A673 (cell line): ENCODE measurements around the gene KLK2. TPM values are rescaled to one million over a fixed set of nuclear protein-coding genes. Genes with fewer than 3 reads are reported as not detected.

ENCODE experiments used
- Bru-seq: library from RNA; stranded (reverse); fragments of 400-500 nt; gene quantifications from one replicate; lab custom pipeline; 2021; lab: Mats Ljungman, UMichigan
- BruChase-seq, 2 experiments: library from RNA; stranded (reverse); fragments of 400-500 nt; gene quantifications; one replicate each; lab custom pipeline; 2021; lab: Mats Ljungman, UMichigan
- BruUV-seq: library from RNA; stranded (reverse); fragments of 400-500 nt; replicated peaks from 2 replicates; lab custom pipeline; 2021; lab: Mats Ljungman, UMichigan
- CTCF ChIA-PET: fragments of 300-600 bp; sonication (Branson Sonifier 250); formaldehyde crosslinking; loops from one replicate; lab custom pipeline; 2022; ENCODE audit warnings: antibody characterized with exemption; lab: Charles Lee
- POLR2A ChIA-PET: fragments of 300-600 bp; sonication (Branson Sonifier 250); formaldehyde crosslinking; loops from one replicate; lab custom pipeline; 2022; ENCODE audit warnings: antibody characterized with exemption; ENCODE audit not compliant: low non-redundant PET; lab: Charles Lee
- DNase-seq: peaks from one replicate; pipeline ENCODE4 v3.0.0-alpha.2; 2015; ENCODE audit warnings: low spot score
- H3K27ac ChIP-seq: fragments of 200-600 bp; sonication (generic); 2 replicates; pipeline ENCODE4 v1.5.1; 2016; ENCODE audit warnings: mixed run types, low read depth, mild to moderate bottlenecking, mixed read lengths, antibody characterized with exemption, low read length; ENCODE audit not compliant: poor library complexity, severe bottlenecking
- H3K27me3 ChIP-seq: fragments of 200-600 bp; sonication (generic); replicated peaks from 2 replicates; pipeline ENCODE4 v1.6.1; 2017; ENCODE audit warnings: mixed run types, low read depth, mild to moderate bottlenecking, mixed read lengths, antibody characterized with exemption, low read length; ENCODE audit not compliant: insufficient read depth, poor library complexity
- H3K36me3 ChIP-seq: fragments of 200-600 bp; sonication (generic); 2 replicates; pipeline ENCODE4 v1.6.1; 2016; ENCODE audit warnings: mixed run types, mild to moderate bottlenecking, mixed read lengths, antibody characterized with exemption, low read length; ENCODE audit not compliant: insufficient read depth, poor library complexity, severe bottlenecking
- H3K4me1 ChIP-seq: fragments of 200-600 bp; sonication (generic); 2 replicates; pipeline ENCODE4 v1.6.1; 2017; ENCODE audit warnings: mixed run types, mild to moderate bottlenecking, mixed read lengths, antibody characterized with exemption, low read length; ENCODE audit not compliant: insufficient read depth, poor library complexity, severe bottlenecking
- H3K4me3 ChIP-seq: fragments of 200-600 bp; sonication (generic); 2 replicates; pipeline ENCODE4 v1.5.1; 2016; ENCODE audit warnings: low read depth, mixed run types, mild to moderate bottlenecking, mixed read lengths, low read length; ENCODE audit not compliant: poor library complexity, severe bottlenecking
- H3K9me3 ChIP-seq: fragments of 200-600 bp; sonication (generic); 2 replicates; pipeline ENCODE4 v1.6.1; 2016; ENCODE audit warnings: mixed run types, low read depth, mild to moderate bottlenecking, mixed read lengths, antibody characterized with exemption, low read length; ENCODE audit not compliant: poor library complexity, severe bottlenecking
- EZH2 ChIP-seq: fragments of 200-600 bp; sonication (generic); IDR thresholded peaks from 2 replicates; pipeline ENCODE4 v1.6.1; 2017; ENCODE audit warnings: borderline replicate concordance, low read depth, mild to moderate bottlenecking, mixed read lengths, antibody characterized with exemption, low read length; ENCODE audit not compliant: poor library complexity, severe bottlenecking
- intact Hi-C: fragments of 100-400 bp; cut with micrococcal nuclease; formaldehyde crosslinking; loops from one replicate; pipeline ENCODE4 v1.10.0; 2022; ENCODE audit not compliant: unreplicated experiment
- long read RNA-seq: library from polyadenylated mRNA; stranded (forward); transcript quantifications from one replicate; pipeline ENCODE4 v2.0.0, GENCODE V29; 2022
- total RNA-seq: library from RNA; stranded (reverse); gene quantifications from 2 replicates; pipeline ENCODE4 v1.2.3, GENCODE V29; 2021
- TF ChIP-seq, protein P1 (sequence below): fragments of 300-800, 200-600 bp; sonication (generic); conservative IDR thresholded peaks from 2 replicates; pipeline ENCODE4 v1.5.1; 2017; ENCODE audit warnings: low read depth, mild to moderate bottlenecking, antibody characterized with exemption, low read length, moderate library complexity, mixed read lengths

The KLK2 gene
- not detected in 2 replicates for total RNA-seq
- not detected for Bru-seq, nascent RNA
- not detected for BruChase-seq, experiment 1, labeled RNA remaining after a 2-hour chase
- not detected for BruChase-seq, experiment 2, labeled RNA remaining after a 6-hour chase
- long read RNA-seq, result 0 reads

DNA sequence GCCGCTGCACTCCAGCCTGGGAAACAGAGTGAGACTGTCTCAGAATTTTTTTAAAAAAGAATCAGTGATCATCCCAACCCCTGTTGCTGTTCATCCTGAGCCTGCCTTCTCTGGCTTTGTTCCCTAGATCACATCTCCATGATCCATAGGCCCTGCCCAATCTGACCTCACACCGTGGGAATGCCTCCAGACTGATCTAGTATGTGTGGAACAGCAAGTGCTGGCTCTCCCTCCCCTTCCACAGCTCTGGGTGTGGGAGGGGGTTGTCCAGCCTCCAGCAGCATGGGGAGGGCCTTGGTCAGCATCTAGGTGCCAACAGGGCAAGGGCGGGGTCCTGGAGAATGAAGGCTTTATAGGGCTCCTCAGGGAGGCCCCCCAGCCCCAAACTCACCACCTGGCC lies at the start of gene KLK2:
KLK2 (plus strand) TSS at position 384 of the 400 bp plus-strand sequence. CDS start 35 bp downstream, outside the sequence.
- no peak within 1 kb of the TSS for H3K27ac ChIP-seq
- H3K9me3 ChIP-seq, result no peaks in the 10 kb centered on the region
- no peak for TF ChIP-seq EZH2
- TF ChIP-seq, protein P1, sequence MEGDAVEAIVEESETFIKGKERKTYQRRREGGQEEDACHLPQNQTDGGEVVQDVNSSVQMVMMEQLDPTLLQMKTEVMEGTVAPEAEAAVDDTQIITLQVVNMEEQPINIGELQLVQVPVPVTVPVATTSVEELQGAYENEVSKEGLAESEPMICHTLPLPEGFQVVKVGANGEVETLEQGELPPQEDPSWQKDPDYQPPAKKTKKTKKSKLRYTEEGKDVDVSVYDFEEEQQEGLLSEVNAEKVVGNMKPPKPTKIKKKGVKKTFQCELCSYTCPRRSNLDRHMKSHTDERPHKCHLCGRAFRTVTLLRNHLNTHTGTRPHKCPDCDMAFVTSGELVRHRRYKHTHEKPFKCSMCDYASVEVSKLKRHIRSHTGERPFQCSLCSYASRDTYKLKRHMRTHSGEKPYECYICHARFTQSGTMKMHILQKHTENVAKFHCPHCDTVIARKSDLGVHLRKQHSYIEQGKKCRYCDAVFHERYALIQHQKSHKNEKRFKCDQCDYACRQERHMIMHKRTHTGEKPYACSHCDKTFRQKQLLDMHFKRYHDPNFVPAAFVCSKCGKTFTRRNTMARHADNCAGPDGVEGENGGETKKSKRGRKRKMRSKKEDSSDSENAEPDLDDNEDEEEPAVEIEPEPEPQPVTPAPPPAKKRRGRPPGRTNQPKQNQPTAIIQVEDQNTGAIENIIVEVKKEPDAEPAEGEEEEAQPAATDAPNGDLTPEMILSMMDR, result no peak
- POLR2A ChIA-PET, result no interaction called here
- H3K27me3 ChIP-seq, result peaks cover 85% of the 10 kb centered on the region
- H3K4me3 ChIP-seq, result no peak within 1 kb of the TSS
- no peaks in the 10 kb centered on the region for H3K36me3 ChIP-seq
- no TSS peak for BruUV-seq
- CTCF ChIA-PET, result no interaction called here
- no peaks in the 10 kb centered on the region for H3K4me1 ChIP-seq
- DNase-seq, result no peak
- intact Hi-C loops, result no loop called here

DNA sequence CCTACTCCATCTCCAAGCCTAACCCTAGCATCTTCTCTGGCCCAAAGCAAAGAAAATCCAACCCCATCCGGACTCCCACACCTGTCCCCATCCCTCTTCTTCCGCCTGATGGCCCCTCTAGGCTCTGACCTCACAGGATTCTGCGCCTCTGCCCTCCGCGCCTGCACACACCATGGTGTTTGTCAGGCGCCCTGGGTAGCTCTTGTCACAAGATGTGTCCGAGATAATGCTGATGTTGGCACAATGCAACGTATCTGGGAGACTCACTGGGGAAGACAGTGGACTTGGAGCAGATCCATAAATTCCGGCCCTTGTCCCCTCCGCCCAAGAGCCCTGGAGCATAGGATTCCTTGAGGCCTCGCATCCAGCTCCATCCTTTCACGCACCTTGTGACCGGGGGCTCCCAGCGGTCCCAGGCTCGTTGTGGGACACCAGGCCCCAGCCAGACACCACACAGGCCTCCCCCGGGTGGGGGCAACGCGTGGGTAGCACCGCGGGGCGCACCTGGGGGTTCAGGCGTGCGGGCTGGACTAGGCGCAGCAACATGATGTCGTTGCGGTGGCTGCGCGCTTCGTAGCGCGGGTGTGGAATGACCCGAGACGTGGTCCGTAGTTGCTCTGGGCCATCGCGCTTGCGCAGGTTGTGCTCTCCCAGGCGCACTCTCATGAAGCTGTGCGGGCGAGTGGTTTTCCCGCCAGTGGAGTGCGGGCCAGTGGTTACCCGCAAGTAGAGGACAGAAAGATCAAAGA lies 46.6 kb upstream of the KLK2 start:
- Histone ChIP-seq H3K27ac (no peak overlapping the region), H3K9me3 (no peaks in the 10 kb centered on the region), H3K36me3 (no peaks in the 10 kb centered on the region), H3K4me1 (no peaks in the 10 kb centered on the region), H3K4me3 (no peak overlapping the region), H3K27me3 (peaks cover 10% of the 10 kb centered on the region)
- POLR2A ChIA-PET, result no interaction called here
- CTCF ChIA-PET, result no interaction called here
- BruUV-seq, result no TSS peak
- TF ChIP-seq, protein P1, result no peak
- TF ChIP-seq EZH2, result no peak
- DNase-seq, result no peak
- intact Hi-C loops, result no loop called here

DNA sequence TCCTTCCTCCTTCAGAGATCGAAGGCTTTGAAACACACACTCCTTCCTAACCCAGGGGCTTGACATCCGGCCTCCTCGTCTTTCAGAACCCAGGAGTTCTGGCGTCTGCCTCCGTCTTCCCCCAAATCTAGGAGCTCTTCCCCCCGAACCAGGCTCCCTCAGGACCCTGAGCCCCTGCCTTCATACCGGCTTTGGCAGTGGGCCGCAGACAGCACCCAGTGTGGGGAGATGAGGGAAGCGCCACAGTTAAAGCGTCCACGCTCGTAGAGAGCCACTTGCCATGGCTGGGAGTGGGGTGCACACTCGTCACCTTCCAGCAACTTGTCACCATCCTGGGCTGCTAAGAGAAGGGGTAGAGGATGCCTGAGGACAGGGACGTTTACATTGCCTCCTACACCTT lies 45.8 kb upstream of the KLK2 start:
- H3K9me3 ChIP-seq, result no peaks in the 10 kb centered on the region
- no peaks in the 10 kb centered on the region for H3K36me3 ChIP-seq
- TF ChIP-seq EZH2, result no peak
- TF ChIP-seq, protein P1, result no peak
- H3K27ac ChIP-seq, result no peak overlapping the region
- no peaks in the 10 kb centered on the region for H3K4me1 ChIP-seq
- peaks cover 9% of the 10 kb centered on the region for H3K27me3 ChIP-seq
- no TSS peak for BruUV-seq
- CTCF ChIA-PET, result no interaction called here
- POLR2A ChIA-PET, result no interaction called here
- H3K4me3 ChIP-seq, result no peak overlapping the region
- no peak for DNase-seq
- intact Hi-C loops, result no loop called here
